ENCODE measurements around the gene LILRB5.

The LILRB5 gene

DNA sequence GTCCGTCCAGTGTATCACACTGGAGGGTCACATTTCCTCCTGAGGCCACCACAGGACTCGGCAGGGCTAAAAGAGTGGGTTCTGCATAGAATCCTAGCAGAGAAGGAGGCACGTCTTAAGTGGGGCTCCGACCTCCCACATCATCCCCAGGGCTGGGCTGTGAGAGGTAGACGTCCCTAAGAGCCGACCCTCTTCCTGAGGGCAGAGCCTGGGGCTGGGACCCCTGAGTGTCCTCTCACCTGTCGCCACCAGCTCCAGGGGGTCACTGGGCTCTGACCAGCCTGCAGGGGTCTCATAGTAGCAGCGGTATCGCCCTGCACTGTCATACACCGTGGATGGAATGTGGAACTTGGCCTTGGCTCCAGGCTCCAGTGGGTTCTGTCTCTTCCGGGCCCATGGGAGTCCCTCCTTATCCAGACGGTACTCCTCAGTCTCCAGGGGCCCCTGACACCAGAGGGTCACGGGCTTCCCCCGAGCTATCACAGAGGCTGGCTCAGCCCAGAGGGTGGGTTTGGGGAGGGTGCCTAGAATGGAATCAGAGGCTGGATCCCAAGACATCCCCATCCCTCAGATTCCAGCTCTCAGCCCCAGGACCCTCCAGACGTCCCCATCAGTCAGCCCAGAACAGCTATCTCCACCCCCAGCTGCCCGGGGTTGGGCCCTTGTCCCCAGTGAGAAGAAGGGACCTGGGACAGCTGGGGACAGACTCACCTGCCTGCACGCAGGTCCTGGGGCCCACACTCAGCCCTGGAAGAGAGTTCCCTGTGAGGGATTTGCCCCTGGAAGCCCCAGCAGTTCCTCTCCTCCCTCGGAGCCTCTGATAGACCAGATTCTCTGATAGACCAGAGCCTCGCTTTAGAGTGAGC is 590 bp downstream of the LILRB5 start:
- no peak for TF ChIP-seq FOXP2 (optimal IDR thresholded peaks at IDR 0.05; ENCODE audit: control extremely low read depth, extremely low read length, insufficient read depth)
- H3K9me3 ChIP-seq (ENCODE audit: low read depth, low read length) = no peaks in the 10 kb centered on the region

DNA sequence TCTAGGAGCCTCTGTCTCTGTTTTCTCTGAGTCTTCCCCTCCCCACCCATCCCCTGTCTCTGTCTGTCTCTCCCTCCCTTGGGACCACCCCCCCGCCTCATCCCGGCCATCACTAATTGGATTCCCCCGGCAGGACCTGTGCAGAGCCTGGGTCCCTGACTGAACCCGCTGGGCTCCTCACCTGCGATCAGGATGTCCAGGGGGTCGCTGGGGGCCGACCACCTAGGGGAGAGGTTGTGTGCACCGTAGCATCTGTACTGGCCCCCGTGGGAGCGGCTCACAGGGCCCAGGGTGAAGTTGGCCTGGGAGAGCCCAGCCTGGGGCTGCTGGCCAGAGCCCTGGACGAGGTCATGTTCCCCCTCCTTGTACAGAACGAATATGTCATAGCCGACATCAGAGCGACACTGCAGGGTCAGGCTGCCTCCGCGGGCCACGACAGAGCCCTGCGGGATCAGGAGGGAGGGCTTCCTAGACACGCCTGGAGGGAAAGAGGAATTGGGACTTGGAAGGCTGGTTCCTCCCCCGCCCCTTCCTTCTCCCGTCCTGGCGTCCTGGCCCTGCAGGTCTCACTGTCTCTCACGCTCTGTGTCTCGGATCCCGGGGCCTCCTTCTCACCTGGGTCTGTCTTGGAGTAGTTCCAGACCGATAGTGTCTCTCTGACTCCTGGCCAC is 1.8 kb downstream of the LILRB5 start:
- Histone ChIP-seq H3K4me3 (no peak overlapping the region), H3K36me3 (ENCODE audit: insufficient read depth, low read length) (no peaks in the 10 kb centered on the region), H3K9me3 (ENCODE audit: low read depth, low read length) (no peaks in the 10 kb centered on the region), H3K9ac (ENCODE audit: insufficient read length) (no peak overlapping the region), H3K27ac (no peak overlapping the region)
- TF ChIP-seq EZH2 (IDR thresholded peaks at IDR 0.05) (no peak), FOXP2 (optimal IDR thresholded peaks at IDR 0.05; ENCODE audit: control extremely low read depth, extremely low read length, insufficient read depth) (no peak), POLR2AphosphoS5 (IDR thresholded peaks at IDR 0.05; ENCODE audit: borderline replicate concordance, low read depth, low read length) (no peak)
- no peak for DNase-seq (ENCODE audit: low read depth, low spot score)

More for the DNA sequence above, 590 bp downstream of the LILRB5 start:
- H3K9ac ChIP-seq (ENCODE audit: insufficient read length) = no peak overlapping the region
- no peaks in the 10 kb centered on the region for H3K36me3 ChIP-seq (ENCODE audit: insufficient read depth, low read length)
- no peak for DNase-seq (ENCODE audit: low read depth, low spot score)
- no peak overlapping the region for H3K27ac ChIP-seq
- no peak overlapping the region for H3K4me3 ChIP-seq

DNA sequence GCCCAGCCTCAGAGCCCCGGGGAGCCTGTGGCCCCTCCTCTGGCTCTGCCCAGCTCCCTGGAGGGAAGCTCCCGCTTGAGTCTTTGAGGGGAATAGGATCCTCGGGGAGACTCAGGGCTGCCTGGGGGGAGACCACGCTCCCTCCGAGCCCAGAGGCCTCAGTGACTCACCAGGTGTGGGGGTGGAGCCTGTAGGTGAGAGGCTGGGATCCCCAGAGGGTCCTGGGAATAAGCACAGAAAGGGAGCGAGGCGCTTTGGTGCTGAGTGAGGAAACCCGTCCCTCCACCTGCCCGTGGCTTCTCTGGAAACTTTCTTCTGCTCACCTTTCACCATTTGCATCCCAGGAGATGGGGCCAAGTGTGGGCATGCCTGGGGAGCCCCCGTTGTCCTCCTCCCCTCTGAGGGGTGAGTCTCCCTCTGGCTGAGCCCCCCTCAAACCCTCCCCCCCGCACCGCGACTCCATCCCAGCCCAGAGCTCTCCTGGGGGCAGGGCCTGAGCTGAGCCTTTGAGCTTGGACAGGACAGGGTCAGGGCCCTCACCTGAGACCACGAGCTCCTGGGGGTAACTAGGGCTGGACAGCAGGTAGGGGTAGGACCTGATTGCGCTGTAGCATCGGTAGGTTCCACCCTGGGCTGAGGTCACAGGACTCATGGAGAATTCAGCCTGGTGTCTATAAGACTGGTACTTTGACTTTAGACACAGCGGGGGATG is 2.7 kb downstream of the LILRB5 start:
- H3K4me3 ChIP-seq = no peak overlapping the region
- no peaks in the 10 kb centered on the region for H3K36me3 ChIP-seq (ENCODE audit: insufficient read depth, low read length)
- DNase-seq (ENCODE audit: low read depth, low spot score) = no peak
- H3K9me3 ChIP-seq (ENCODE audit: low read depth, low read length) = no peaks in the 10 kb centered on the region
- no peak overlapping the region for H3K27ac ChIP-seq
- no peak overlapping the region for H3K9ac ChIP-seq (ENCODE audit: insufficient read length)
- TF ChIP-seq FOXP2 (optimal IDR thresholded peaks at IDR 0.05; ENCODE audit: control extremely low read depth, extremely low read length, insufficient read depth) (no peak), EZH2 (IDR thresholded peaks at IDR 0.05) (no peak), POLR2AphosphoS5 (IDR thresholded peaks at IDR 0.05; ENCODE audit: borderline replicate concordance, low read depth, low read length) (no peak)

DNA sequence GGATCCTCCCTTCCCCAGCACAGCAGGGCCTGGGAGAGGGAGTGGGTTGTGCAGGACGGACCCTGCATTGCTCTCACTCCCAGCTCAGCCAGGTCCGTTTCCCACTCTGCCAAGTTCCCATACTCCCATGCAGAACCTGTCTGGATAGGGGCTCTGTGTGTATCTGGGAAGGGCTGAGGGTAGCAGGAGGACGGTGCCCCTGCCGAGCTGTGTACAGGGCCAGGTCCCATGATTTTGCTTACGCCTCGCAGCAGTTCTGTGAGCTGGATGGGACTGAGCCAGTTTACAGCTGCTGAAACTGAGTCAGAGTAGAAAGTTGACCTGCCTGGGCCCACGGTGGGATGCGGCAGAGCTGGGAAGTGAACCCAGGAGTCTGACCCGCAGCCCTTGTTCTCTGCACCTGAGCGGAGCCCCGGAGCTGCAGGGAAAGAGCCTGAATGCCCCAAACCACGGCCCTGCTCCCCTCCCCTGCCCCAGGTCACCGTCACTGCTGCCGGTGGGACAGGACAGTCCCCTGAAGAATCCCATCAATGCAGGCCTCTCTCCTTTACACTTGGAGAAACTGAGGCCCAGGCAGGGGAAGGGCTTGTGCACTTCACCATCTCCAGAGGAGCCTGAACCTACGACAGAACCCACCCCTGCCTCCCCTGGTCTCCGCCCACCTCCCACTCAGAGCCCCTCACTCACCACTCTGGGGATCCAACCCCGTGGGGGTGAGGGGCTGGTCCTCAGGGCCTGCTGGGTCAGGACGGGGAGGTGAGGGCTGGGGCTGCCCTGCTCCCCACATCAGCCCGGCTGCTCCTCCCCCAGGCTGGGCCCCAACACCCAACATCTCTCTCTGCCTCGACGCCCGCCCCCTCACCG is 3.5 kb downstream of the LILRB5 start:
- H3K36me3 ChIP-seq (ENCODE audit: insufficient read depth, low read length) = no peaks in the 10 kb centered on the region
- no peak for DNase-seq (ENCODE audit: low read depth, low spot score)
- TF ChIP-seq FOXP2 (optimal IDR thresholded peaks at IDR 0.05; ENCODE audit: control extremely low read depth, extremely low read length, insufficient read depth) (no peak), POLR2AphosphoS5 (IDR thresholded peaks at IDR 0.05; ENCODE audit: borderline replicate concordance, low read depth, low read length) (no peak), EZH2 (IDR thresholded peaks at IDR 0.05) (no peak)
- no peaks in the 10 kb centered on the region for H3K9me3 ChIP-seq (ENCODE audit: low read depth, low read length)
- H3K9ac ChIP-seq (ENCODE audit: insufficient read length) = no peak overlapping the region
- no peak overlapping the region for H3K4me3 ChIP-seq
- no peak overlapping the region for H3K27ac ChIP-seq

DNA sequence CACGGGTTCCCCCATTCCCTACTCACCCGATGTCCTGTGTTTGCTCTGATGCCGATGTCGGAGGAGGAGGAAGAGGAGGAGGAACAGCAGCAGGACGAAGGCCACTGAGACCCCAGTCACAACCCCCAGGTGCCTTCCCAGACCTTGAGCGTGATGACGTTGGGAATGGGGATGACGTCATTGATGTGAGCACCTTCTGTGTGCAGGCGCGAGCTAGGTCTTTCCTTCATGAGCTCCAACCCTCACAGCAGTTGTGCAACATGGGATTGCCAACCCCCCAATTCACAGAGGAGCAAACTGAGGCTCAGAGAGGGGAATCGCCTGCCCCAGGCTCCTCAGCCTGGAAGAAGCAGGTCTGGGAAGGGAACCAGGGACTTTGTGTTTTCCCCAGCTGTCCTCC is 4.2 kb downstream of the LILRB5 start:
- DNase-seq (ENCODE audit: low read depth, low spot score) = no peak
- Histone ChIP-seq H3K27ac (no peak overlapping the region), H3K9ac (ENCODE audit: insufficient read length) (no peak overlapping the region), H3K9me3 (ENCODE audit: low read depth, low read length) (no peaks in the 10 kb centered on the region), H3K4me3 (no peak overlapping the region), H3K36me3 (ENCODE audit: insufficient read depth, low read length) (no peaks in the 10 kb centered on the region)
- TF ChIP-seq EZH2 (IDR thresholded peaks at IDR 0.05) (no peak), POLR2AphosphoS5 (IDR thresholded peaks at IDR 0.05; ENCODE audit: borderline replicate concordance, low read depth, low read length) (no peak), FOXP2 (optimal IDR thresholded peaks at IDR 0.05; ENCODE audit: control extremely low read depth, extremely low read length, insufficient read depth) (no peak)

DNA sequence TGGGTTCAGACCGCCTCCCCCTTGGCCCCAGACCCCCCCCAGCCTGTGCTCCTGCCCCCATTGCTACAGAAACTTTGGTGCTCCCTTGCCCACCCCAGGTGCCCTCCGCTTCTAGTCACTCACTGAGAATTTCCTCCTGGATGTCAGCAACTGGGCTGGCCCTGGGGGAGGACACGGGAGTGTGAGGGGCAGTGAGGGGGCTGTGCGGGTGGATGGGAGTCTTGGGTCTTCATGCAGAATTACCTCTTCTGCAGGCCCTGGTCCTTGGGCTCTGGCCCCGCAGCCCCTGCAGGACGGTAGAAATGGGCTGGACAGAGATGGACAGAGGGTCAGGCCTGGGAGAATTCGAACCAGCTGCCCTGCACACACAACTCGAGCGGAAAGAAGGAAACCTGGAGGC is 4.8 kb downstream of the LILRB5 start:
- DNase-seq (ENCODE audit: low read depth, low spot score) = no peak
- Histone ChIP-seq H3K4me3 (no peak overlapping the region), H3K27ac (no peak overlapping the region), H3K36me3 (ENCODE audit: insufficient read depth, low read length) (no peaks in the 10 kb centered on the region), H3K9ac (ENCODE audit: insufficient read length) (no peak overlapping the region), H3K9me3 (ENCODE audit: low read depth, low read length) (no peaks in the 10 kb centered on the region)
- no peak for TF ChIP-seq POLR2AphosphoS5 (IDR thresholded peaks at IDR 0.05; ENCODE audit: borderline replicate concordance, low read depth, low read length)
- TF ChIP-seq EZH2 (IDR thresholded peaks at IDR 0.05) = no peak
- no peak for TF ChIP-seq FOXP2 (optimal IDR thresholded peaks at IDR 0.05; ENCODE audit: control extremely low read depth, extremely low read length, insufficient read depth)

DNA sequence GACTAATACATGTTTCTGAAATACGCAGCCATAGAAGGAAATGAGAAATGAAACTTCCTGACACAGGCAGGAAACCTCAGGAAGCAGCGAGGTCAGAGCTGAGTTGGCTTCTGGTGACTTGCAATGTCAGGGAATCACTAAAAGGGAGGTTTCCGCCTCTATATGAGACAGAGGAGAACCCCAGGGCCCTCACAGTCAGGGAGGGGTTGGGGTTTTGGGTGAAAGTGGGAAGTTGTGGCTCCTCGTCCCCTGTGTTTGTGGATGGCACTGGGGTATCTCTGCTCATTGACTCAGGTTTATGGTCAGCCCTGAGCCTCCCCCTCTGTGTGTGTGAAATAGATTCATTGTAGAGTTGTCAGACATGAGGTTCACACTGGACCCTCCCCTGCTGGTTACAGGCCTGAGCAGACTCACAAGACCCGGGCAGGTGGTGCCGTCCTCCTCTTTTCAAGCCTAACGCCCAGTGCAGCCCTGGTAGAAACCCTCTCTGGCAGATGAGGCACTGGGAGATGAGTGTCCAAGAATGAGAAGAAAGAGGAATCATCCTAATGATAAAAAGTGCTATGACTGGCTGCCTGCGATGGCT is 9.0 kb downstream of the LILRB5 start:
- H3K9ac ChIP-seq (ENCODE audit: insufficient read length) = no peak overlapping the region
- no peak for TF ChIP-seq FOXP2 (optimal IDR thresholded peaks at IDR 0.05; ENCODE audit: control extremely low read depth, extremely low read length, insufficient read depth)
- no peak for TF ChIP-seq EZH2 (IDR thresholded peaks at IDR 0.05)
- no peak for TF ChIP-seq POLR2AphosphoS5 (IDR thresholded peaks at IDR 0.05; ENCODE audit: borderline replicate concordance, low read depth, low read length)
- DNase-seq (ENCODE audit: low read depth, low spot score) = no peak
- H3K36me3 ChIP-seq (ENCODE audit: insufficient read depth, low read length) = no peaks in the 10 kb centered on the region
- no peak overlapping the region for H3K4me3 ChIP-seq
- no peaks in the 10 kb centered on the region for H3K9me3 ChIP-seq (ENCODE audit: low read depth, low read length)
- H3K27ac ChIP-seq = no peak overlapping the region

Data from SK-N-MC (cell line).